Measurements from ENCODE around the gene RTL10.

Gene RTL10

DNA sequence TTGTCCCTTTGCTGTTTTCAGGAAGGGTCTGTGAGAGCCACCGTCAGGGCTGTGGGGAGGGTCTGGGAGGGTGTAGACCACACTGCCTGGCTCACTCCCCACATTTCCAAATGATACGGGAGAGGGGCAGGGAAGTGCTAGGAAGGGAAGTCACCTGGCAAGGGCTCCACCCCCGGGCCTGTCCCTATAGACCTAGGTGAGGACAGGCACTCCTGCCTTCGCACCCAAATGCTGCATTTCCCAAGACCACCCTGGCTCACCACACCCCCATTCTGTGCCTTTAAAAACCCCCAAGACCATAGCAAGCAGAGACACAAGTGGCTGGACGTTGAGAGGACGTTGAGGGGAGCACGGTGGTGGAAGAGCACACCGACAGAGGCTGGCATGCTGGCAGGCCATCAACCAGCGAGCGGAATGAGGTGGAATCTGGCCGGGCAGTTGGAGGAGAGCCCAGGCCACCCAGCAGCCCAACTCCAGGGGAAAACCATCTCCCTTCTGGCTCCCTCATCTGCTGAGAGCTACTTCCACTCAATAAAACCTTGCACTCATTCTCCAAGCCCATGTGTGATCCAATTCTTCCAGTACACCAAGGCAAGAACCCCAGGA, 45.7 kb downstream of the RTL10 start:
- DNase-seq (ENCODE audit: low read depth in 2 of 2) = no peak

DNA sequence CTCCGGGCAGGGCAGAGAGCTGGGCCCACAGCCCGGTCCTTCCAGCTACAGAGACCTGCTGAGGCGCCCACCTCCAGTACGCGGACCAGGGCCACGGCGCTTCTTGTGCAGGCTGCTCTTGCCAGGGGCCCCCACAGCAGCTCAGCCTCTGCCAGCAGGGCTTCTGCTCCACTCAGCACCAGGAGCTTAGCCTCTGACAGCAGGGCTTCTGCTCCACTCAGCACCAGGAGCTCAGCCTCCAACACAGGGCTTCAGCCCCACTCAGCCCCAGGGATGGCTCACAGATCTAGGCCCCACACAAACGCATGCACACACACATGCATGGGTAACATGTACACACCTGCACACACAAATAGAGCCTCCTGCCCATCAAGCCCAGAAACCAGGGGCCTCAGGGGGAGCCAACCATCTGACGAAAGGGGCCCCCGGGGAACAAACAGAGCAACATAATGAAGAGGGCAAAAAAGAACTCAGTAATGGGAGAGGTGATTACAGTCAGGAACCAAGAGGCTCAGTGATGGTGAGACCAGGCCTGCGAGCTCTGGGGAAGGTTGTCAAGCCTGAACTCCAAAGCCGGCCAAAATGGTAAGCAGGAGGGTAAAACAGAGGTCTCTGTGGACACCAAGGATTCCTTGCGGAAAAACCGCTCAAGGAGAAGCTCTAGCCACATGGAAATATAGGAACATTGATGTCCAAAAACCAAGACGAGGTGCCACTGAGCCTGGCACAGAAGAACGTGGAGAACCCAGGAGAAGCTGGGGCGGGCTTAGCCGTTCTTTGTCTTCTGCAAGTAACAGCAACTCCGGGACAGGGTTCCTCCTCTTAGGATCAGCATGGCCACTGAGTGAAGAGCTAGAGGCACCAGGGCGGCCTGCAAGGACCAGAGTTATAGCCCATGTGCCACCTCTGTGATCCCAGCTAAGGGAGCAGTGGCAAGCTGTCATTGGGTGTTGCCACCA, 46.5 kb downstream of the RTL10 start:
- no peak for DNase-seq (ENCODE audit: low read depth in 2 of 2)

DNA sequence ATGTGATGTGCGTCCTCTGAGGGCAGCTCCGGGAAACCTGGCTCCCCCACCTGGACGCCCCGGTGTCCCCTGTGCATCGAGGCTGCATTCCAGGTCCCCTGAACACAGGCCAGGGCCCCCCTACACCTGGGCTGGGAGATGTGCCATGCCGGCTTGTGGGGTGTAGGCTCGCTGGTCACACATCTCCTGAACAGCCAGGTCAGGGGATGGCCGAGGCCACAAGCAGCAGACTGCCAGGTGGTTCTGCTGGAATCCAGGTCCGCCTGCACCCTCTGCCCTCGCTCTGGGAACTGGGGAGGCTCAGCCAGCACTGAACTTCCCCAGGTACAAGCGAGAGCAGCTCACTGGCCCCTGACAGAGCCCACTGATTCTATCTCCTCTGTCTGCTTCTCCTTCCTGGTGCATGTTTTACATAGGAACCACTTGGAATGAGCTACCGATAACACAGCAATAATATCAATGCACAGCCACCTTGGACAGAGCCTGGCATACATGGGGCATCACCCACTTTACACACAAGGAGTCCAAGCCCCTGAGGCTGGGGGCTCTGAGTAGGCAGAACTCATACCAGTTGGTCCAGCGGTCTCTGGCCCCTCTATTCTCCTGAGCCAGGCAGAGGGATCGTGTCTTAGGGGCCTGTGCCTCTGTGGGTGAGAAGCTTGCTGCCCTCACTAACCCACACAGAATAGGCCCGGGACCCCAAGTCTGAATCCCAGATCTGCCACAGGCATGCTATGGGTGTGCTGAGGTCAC, 47.3 kb downstream of the RTL10 start:
- DNase-seq (ENCODE audit: low read depth in 2 of 2) = no peak

DNA sequence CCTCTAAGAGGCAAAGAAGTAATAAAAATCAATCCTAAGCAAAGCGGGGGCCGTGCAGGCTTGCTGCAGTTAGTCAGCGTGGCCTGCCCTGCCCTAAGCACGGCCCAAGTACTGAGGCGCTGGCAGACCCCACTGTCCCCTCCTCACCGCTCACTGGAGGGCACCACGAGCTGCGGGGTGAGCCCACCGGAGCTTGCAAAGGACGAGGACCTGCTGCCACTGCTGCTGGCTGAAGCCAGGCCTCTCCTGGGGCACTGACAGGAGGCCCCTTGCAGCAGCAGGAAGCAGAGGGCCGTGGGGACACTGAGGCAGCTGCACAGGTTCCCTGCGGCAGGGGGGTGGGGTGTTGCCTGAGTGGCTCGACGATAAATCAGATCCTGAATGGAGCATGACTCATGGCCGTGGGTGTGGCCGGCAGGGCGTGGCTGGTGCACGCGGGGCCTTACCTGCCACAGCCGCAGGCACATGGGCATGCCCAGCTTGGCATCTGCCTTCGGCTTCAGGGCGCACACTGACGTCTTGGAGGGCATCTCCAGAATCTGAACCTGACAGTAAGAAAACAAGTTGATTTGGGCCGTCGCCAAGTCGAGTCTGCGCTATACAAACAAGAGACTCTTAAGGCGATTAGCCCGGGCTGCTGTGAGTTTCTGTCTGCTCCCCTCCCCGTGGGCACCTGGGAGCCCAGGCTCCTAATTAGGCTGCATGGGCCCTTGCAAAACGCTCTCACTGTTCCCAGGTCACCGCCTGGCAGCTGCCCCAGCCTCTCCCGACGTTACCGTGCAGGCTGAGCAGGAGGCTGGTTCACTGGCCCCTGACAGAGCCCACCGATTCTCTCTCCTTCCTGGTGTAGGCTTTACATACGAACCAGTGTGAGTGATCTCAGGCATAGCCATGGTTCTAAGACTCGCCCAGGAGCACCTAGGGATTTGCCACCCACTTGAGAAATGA, 48.2 kb downstream of the RTL10 start:
- DNase-seq (ENCODE audit: low read depth in 2 of 2) = no peak

DNA sequence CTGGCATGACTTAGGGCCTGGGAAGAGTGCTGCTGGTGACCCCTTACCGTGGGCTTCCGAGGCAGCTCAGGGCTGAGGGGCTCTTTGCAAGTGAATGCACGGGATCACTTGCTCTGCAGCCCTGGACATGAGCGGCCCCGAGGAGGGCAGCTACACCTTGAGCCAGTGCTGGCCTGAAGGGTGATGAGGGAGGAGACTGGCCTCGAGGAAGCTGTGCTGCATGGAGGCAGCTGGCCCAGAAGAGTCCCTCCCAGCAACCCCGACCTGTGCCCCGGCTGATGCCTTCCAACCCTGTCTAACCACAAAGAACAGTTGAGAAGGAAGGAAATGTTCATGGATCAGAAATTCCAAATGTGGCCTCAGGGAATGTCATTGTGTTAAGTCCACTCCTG, 48.9 kb downstream of the RTL10 start:
- no peak for DNase-seq (ENCODE audit: low read depth in 2 of 2)

All from activated CD4-positive, alpha-beta T cell treated with anti-CD3 and anti-CD28 coated beads for 24 hours (primary cell).